Left ventricle myocardium inferior (tissue), 1 donor: ENCODE data around the gene PAM. TPM values are rescaled to one million over a fixed set of nuclear protein-coding genes. Genes with fewer than 3 reads are reported as not detected.
A peak's percentile ranks its signal among the peaks of the same experiment; 100 is the strongest.

Experiments used
- DNase-seq: peaks from one replicate; pipeline ENCODE4 v3.0.0-alpha.2; 2020
- H3K27ac ChIP-seq: fragments of 200-600 bp; replicated peaks from 2 replicates; pipeline ENCODE4 v1.8.0; 2021
- H3K27me3 ChIP-seq: fragments of 200-600 bp; 2 replicates; pipeline ENCODE4 v1.8.0; 2021; ENCODE audit warnings: low read depth
- H3K36me3 ChIP-seq: fragments of 200-600 bp; 2 replicates; pipeline ENCODE4 v1.8.0; 2021
- H3K4me1 ChIP-seq: fragments of 200-600 bp; 2 replicates; pipeline ENCODE4 v1.8.0; 2021
- H3K4me3 ChIP-seq: fragments of 200-600 bp; 2 replicates; pipeline ENCODE4 v1.8.0; 2021; ENCODE audit warnings: mild to moderate bottlenecking, moderate library complexity
- H3K9me3 ChIP-seq: fragments of 200-600 bp; replicated peaks from 2 replicates; pipeline ENCODE4 v1.8.0; 2021
- CTCF ChIP-seq: fragments of 200-600 bp; IDR thresholded peaks from 2 replicates; pipeline ENCODE4 v1.8.0; 2021; ENCODE audit warnings: antibody characterized with exemption, mild to moderate bottlenecking, borderline replicate concordance
- intact Hi-C: fragments of 100-400 bp; cut with micrococcal nuclease; formaldehyde crosslinking; loops from one replicate; pipeline ENCODE4 v1.11.0; 2022
- total RNA-seq: library from RNA; stranded (reverse); fragmentation: NEBNext Ultra II Directional; extraction: Animal tissue kit (Norgen Biotek cat#: 25700); gene quantifications from one replicate; pipeline ENCODE4 v1.2.1, GENCODE V29; 2021
- donor health status: DM: no; HTN: yes; CAD: no; lungs with severe emphysema.

PAM gene
- total RNA-seq, 1 donor from 2014 or later, result 1,051 TPM

DNA sequence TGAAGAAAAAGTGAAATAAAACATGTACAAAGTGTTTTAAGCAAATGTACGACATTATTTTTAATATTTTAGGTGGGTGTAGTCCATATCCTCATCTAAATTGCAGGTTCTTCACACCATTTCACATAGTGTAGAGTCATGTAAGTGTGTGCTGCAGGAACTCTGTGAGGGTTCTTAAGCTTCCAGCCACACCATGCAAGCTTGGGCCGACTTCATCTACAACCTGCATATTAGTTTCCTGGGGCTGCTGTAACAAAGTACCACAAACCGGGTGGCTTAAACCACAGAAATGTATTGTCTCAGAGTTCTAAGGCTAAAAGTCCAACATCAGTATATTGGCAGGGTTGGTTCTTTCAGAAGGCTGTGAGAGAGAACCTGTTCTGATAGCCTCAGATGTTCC lies 10.2 kb downstream of the PAM start:
- Histone ChIP-seq H3K4me1 (peaks cover 69% of the 10 kb centered on the region), H3K9me3 (no peaks in the 10 kb centered on the region)
- intact Hi-C loops, result no loop called here

DNA sequence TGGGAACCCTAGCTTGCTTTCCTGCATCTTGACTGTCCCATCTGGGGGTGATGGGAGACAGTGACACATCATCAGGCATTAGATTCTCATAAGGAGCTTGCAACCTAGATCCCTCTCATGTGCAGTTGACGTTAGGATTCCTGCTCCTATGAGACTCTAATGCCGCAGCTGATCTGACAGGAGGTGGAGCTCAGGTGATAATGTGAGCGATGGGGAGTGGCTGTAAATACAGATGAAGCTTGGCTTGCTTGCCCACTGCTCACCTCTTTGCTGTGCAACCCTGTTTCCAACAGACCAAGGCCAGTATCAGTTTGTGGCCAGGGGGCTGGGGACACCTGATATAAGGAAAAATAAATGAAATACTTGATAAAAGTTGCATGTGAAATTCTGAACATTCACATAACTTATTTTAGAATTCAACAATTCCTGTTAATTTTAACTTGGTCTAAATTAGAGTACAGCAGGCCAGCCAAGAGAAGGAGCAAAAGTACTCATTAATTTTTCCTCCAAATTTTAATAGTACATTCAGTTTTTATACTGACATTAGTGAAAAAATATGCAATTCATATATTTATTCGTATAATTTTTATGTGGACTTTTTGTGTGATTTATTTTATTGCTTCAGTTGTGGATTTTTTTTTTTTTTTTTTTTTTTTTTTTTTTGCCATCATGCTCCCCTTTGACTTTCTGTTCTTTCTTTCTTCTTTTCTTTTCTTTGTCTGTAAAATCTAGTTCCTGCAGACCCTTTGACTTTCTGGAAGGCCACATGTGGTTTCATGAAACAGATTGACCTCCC lies 11.4 kb downstream of the PAM start:
- Histone ChIP-seq H3K36me3 (no peaks in the 10 kb centered on the region), H3K27me3 (no peaks in the 10 kb centered on the region), H3K4me1 (peaks cover 69% of the 10 kb centered on the region), H3K4me3 (no peak overlapping the region), H3K9me3 (no peaks in the 10 kb centered on the region), H3K27ac (no peak overlapping the region)
- intact Hi-C loops, result no loop called here
- DNase-seq, result no peak
- TF ChIP-seq CTCF, result no peak

More for the DNA sequence above, 10.2 kb downstream of the PAM start:
- Histone ChIP-seq H3K36me3 (no peaks in the 10 kb centered on the region), H3K4me3 (no peak overlapping the region), H3K27ac (no peak overlapping the region), H3K27me3 (no peaks in the 10 kb centered on the region)
- TF ChIP-seq CTCF, result no peak
- DNase-seq, result no peak

DNA sequence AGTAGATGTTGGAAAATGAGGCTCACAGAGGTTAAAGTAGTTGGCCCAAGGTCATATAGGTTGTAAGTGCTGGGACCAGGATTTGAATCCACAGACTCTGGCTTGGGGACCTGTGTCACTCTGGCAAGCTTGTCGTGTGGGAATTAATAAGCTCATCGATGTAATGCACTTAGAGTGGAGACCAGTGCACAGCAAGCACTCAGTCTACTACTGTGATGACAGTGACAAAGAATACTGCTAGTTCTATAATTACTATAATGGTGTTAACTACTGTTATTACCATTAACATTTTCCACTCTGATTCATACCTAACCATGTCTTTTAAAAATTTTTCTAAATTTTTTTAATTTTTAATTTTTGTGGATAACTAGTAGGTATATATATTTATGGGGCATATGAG lies 12.8 kb downstream of the PAM start:
- no peak overlapping the region for H3K4me3 ChIP-seq
- no peaks in the 10 kb centered on the region for H3K27me3 ChIP-seq
- TF ChIP-seq CTCF, result no peak
- no peak for DNase-seq
- H3K9me3 ChIP-seq, result no peaks in the 10 kb centered on the region
- intact Hi-C loops, result no loop called here
- H3K4me1 ChIP-seq, result peaks cover 69% of the 10 kb centered on the region
- no peaks in the 10 kb centered on the region for H3K36me3 ChIP-seq
- no peak overlapping the region for H3K27ac ChIP-seq

- Histone ChIP-seq H3K9me3 (no peaks in the 10 kb centered on the region), H3K27ac (peak overlapping the region; percentile 76), H3K4me1 (peaks cover 53% of the 10 kb centered on the region), H3K36me3 (no peaks in the 10 kb centered on the region), H3K27me3 (no peaks in the 10 kb centered on the region), H3K4me3 (no peak overlapping the region)
- no peak for DNase-seq
- intact Hi-C loops, result no loop called here
- no peak for TF ChIP-seq CTCF
These were observed 15.7 kb downstream of the PAM start for GRCh38 chr5:102770803-102771202.

- peaks cover 53% of the 10 kb centered on the region for H3K4me1 ChIP-seq
- H3K27ac ChIP-seq, result peak overlapping the region; percentile 76
- H3K4me3 ChIP-seq, result no peak overlapping the region
- intact Hi-C loops, result no loop called here
- H3K9me3 ChIP-seq, result peaks cover 6% of the 10 kb centered on the region
- no peak for DNase-seq
- TF ChIP-seq CTCF, result no peak
- no peaks in the 10 kb centered on the region for H3K36me3 ChIP-seq
- H3K27me3 ChIP-seq, result no peaks in the 10 kb centered on the region
These were observed 16.3 kb downstream of the PAM start for GRCh38 chr5:102771435-102771834.
